Liver (tissue), 9 donors: ENCODE results near the gene CMPK1. TPM values are rescaled to one million over a fixed set of nuclear protein-coding genes. Genes with fewer than 3 reads are reported as not detected.

Source experiments
- DNase-seq: peaks from one replicate; pipeline ENCODE4 v3.0.0-alpha.2; 2017; ENCODE audit warnings: low spot score
- H3K27ac ChIP-seq, 2 donors: one replicate each; pipeline ENCODE4 v1.7.0; 2013; ENCODE audit warnings: inconsistent platforms in 2 of 2, low read length in 2 of 2, control low read depth in 1 of 2, low read depth in 1 of 2, mild to moderate bottlenecking in 1 of 2
- H3K27me3 ChIP-seq, 4 donors: one replicate each; pipeline versions ENCODE4 v1.6.1 to v1.7.0; 2013; ENCODE audit warnings: low read length in 3 of 4, inconsistent platforms in 1 of 4, mild to moderate bottlenecking in 1 of 4, moderate library complexity in 1 of 4; ENCODE audit not compliant: control insufficient read depth in 4 of 4, insufficient read depth in 4 of 4
- H3K36me3 ChIP-seq, 4 donors: one replicate each; pipeline versions ENCODE4 v1.6.1 to v1.7.0; 2013; ENCODE audit warnings: low read length in 3 of 4, mild to moderate bottlenecking in 3 of 4, low read depth in 1 of 4, moderate library complexity in 1 of 4; ENCODE audit not compliant: control insufficient read depth in 4 of 4, insufficient read depth in 3 of 4
- H3K4me1 ChIP-seq, 4 donors: one replicate each; pipeline versions ENCODE4 v1.6.1 to v1.7.0; 2013; ENCODE audit warnings: low read length in 3 of 4, mild to moderate bottlenecking in 3 of 4, moderate library complexity in 1 of 4; ENCODE audit not compliant: control insufficient read depth in 4 of 4, insufficient read depth in 4 of 4
- H3K4me3 ChIP-seq, 3 donors: one replicate each; pipeline versions ENCODE4 v1.6.1 to v1.7.0; 2013; ENCODE audit warnings: low read length in 3 of 3, control low read depth in 1 of 3, low read depth in 1 of 3, mild to moderate bottlenecking in 1 of 3
- H3K9ac ChIP-seq, 2 donors: one replicate each; pipeline ENCODE4 v1.7.0; 2013; ENCODE audit warnings: low read length in 2 of 2, mild to moderate bottlenecking in 2 of 2, moderate library complexity in 2 of 2, control low read depth in 1 of 2, low read depth in 1 of 2
- H3K9me3 ChIP-seq, 4 donors: one replicate each; pipeline versions ENCODE4 v1.6.1 to v1.7.0; 2013; ENCODE audit warnings: low read length in 3 of 4; ENCODE audit not compliant: control insufficient read depth in 4 of 4
- EGR1 ChIP-seq, 2 donors: IDR thresholded peaks; 2 replicates each; pipeline ENCODE4 v1.6.1; 2016 to 2018; ENCODE audit warnings: antibody characterized with exemption in 2 of 2, low read depth in 2 of 2
- FOXA1 ChIP-seq: IDR thresholded peaks from 2 replicates; pipeline ENCODE4 v1.6.1; 2016; ENCODE audit warnings: antibody characterized with exemption
- FOXA2 ChIP-seq: IDR thresholded peaks from 2 replicates; pipeline ENCODE4 v1.6.1; 2016; ENCODE audit warnings: antibody characterized with exemption
- GABPA ChIP-seq, 2 donors: IDR thresholded peaks in 1 of 2; conservative IDR thresholded peaks in 1 of 2; 2 replicates each; pipeline ENCODE4 v1.6.1; 2016; ENCODE audit warnings: antibody characterized with exemption in 2 of 2, mild to moderate bottlenecking in 1 of 2, moderate library complexity in 1 of 2
- HNF4A ChIP-seq, 2 donors: conservative IDR thresholded peaks; 2 replicates each; pipeline ENCODE4 v1.6.1; 2016; ENCODE audit warnings: antibody characterized with exemption in 2 of 2, mild to moderate bottlenecking in 2 of 2
- HNF4G ChIP-seq: IDR thresholded peaks from 2 replicates; pipeline ENCODE4 v1.6.1; 2016; ENCODE audit warnings: antibody characterized with exemption
- JUND ChIP-seq, 2 donors: IDR thresholded peaks; 2 replicates each; pipeline ENCODE4 v1.6.1; 2016; ENCODE audit warnings: antibody characterized with exemption in 2 of 2
- NR2F2 ChIP-seq: IDR thresholded peaks from 2 replicates; pipeline ENCODE4 v1.6.1; 2016; ENCODE audit warnings: antibody characterized with exemption
- RAD21 ChIP-seq, 2 donors: IDR thresholded peaks; 2 replicates each; pipeline ENCODE4 v1.6.1; 2016; ENCODE audit warnings: antibody characterized with exemption in 2 of 2, mild to moderate bottlenecking in 2 of 2
- RXRA ChIP-seq, 2 donors: IDR thresholded peaks; 2 replicates each; pipeline ENCODE4 v1.6.1; 2017 to 2018; ENCODE audit warnings: antibody characterized with exemption in 2 of 2, mild to moderate bottlenecking in 1 of 2
- SP1 ChIP-seq: IDR thresholded peaks from 2 replicates; pipeline ENCODE4 v1.6.1; 2018; ENCODE audit warnings: antibody characterized with exemption, mild to moderate bottlenecking
- TAF1 ChIP-seq: conservative IDR thresholded peaks from 2 replicates; pipeline ENCODE4 v1.6.1; 2016; ENCODE audit warnings: antibody characterized with exemption, mild to moderate bottlenecking
- YY1 ChIP-seq: IDR thresholded peaks from 2 replicates; pipeline ENCODE4 v1.6.1; 2016; ENCODE audit warnings: antibody characterized with exemption, mild to moderate bottlenecking
- WGBS: extraction: QIAGEN DNeasy Blood & Tissue Kit; methylation state at CpG from one replicate; pipeline ENCODE4 v1.1.7; 2013; 5-methylcytosine and 5-hydroxymethylcytosine counted together
- polyA plus RNA-seq, 2 donors: library from polyadenylated mRNA; stranded (reverse) in 1 of 2; unstranded in 1 of 2; fragments of 200-250 nt in 1 of 2; fragments of >200 nt in 1 of 2; fragmentation: Nextera tagmentation in 1 of 2; extraction: Ambion mirVana in 1 of 2; gene quantifications; one replicate each; pipeline versions ENCODE4 v1.2.1 to v1.2.3, GENCODE V29; 2013 to 2015
- total RNA-seq, 2 donors: library from RNA; depleted of rRNA; stranded (reverse); fragments of >200 nt; gene quantifications; one replicate each; pipeline ENCODE4 v1.2.3, GENCODE V29; 2014
- TF ChIP-seq, protein P1 (sequence below): IDR thresholded peaks from 2 replicates; pipeline ENCODE4 v1.6.1; 2016; ENCODE audit warnings: antibody characterized with exemption
- TF ChIP-seq, protein P2 (sequence below): IDR thresholded peaks from 2 replicates; pipeline ENCODE4 v1.6.1; 2016; ENCODE audit warnings: antibody characterized with exemption
- TF ChIP-seq, protein P3 (sequence below): IDR thresholded peaks from 2 replicates; pipeline ENCODE4 v1.6.1; 2016; ENCODE audit warnings: antibody characterized with exemption, mild to moderate bottlenecking
- TF ChIP-seq, protein P4 (sequence below): fragments of 150-350 bp; IDR thresholded peaks from 2 replicates; pipeline ENCODE4 v1.5.1; 2017; ENCODE audit warnings: improper control_type of control experiment, low read depth, low read length; ENCODE audit not compliant: missing input control
- TF ChIP-seq, protein P5 (sequence below): IDR thresholded peaks from 2 replicates; pipeline ENCODE4 v1.6.1; 2016; ENCODE audit warnings: antibody characterized with exemption
- donor health status: healthy.
- donor health status: healthy.
- donor health status: healthy.
- donor health status: healthy.
- donor health status: healthy.

CMPK1 gene
- total and polyA plus RNA-seq, 4 donors, result 66.8 to 146 (median 87.0) TPM

DNA sequence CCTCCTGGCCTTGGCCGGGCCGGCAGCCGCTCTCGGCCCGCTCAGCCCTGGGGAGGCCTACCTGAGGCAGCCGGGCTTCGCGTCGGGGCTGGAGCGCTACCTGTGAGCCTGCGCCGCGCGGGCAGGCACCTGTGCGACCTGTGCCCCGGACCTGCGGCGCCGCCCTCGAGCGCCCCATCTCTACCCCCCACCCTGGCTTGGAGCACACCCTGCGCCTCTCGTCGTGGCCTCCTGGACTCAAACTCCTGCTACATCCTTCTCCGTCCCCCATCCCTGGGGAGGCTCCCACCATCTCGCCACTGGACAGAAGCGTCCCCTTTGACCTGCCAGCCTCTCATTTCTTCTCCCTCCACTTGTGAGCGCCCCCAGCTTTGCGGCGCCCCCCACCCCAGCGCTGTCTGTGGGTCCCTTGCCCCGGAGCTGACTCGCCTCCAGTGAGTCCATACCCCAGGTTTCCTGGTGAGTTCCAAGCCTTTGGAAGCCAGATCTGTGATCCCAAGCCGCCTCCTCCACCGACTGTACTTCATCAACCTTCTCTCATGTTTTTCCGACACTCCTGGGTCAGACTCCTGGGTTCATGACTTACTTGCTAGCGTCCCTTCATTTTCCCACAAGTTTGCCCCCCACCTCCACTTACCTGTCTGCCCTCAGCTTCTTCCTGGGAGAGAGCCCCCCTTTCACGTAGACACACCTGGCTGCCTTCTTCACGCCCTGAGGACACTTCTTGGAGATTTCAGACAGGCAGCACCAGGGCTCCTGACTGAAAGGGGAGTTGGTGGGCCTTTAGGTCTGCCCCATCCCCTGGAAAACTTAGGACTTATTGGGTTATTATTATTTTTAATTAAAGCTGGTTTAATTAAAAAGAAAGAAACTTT, 83.8 kb downstream of the CMPK1 start:
- H3K9ac ChIP-seq, result no peak overlapping the region

More for the DNA sequence above, 83.8 kb downstream of the CMPK1 start:
- peak overlapping the region in 1 of 3 donors; percentile 31 for H3K4me3 ChIP-seq
- no peaks in the 10 kb centered on the region for H3K36me3 ChIP-seq
- H3K4me1 ChIP-seq, result peaks cover 0 to 8% (median 3%) of the 10 kb centered on the region in 4 donors
- TF ChIP-seq JUND (IDR thresholded peaks at IDR 0.05), result no peak
- TF ChIP-seq YY1, result no peak
- no peak for TF ChIP-seq RXRA (IDR thresholded peaks at IDR 0.05)
- no peak for TF ChIP-seq NR2F2
- TF ChIP-seq, protein P1, sequence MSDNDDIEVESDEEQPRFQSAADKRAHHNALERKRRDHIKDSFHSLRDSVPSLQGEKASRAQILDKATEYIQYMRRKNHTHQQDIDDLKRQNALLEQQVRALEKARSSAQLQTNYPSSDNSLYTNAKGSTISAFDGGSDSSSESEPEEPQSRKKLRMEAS, result no peak
- no peak for TF ChIP-seq FOXA1
- TF ChIP-seq EGR1 (IDR thresholded peaks at IDR 0.05; ENCODE audit: low read depth in 2 of 2), result no peak
- TF ChIP-seq SP1, result no peak
- TF ChIP-seq TAF1, result no peak
- TF ChIP-seq, protein P2, sequence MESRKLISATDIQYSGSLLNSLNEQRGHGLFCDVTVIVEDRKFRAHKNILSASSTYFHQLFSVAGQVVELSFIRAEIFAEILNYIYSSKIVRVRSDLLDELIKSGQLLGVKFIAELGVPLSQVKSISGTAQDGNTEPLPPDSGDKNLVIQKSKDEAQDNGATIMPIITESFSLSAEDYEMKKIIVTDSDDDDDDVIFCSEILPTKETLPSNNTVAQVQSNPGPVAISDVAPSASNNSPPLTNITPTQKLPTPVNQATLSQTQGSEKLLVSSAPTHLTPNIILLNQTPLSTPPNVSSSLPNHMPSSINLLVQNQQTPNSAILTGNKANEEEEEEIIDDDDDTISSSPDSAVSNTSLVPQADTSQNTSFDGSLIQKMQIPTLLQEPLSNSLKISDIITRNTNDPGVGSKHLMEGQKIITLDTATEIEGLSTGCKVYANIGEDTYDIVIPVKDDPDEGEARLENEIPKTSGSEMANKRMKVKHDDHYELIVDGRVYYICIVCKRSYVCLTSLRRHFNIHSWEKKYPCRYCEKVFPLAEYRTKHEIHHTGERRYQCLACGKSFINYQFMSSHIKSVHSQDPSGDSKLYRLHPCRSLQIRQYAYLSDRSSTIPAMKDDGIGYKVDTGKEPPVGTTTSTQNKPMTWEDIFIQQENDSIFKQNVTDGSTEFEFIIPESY, result no peak
- TF ChIP-seq, protein P3, sequence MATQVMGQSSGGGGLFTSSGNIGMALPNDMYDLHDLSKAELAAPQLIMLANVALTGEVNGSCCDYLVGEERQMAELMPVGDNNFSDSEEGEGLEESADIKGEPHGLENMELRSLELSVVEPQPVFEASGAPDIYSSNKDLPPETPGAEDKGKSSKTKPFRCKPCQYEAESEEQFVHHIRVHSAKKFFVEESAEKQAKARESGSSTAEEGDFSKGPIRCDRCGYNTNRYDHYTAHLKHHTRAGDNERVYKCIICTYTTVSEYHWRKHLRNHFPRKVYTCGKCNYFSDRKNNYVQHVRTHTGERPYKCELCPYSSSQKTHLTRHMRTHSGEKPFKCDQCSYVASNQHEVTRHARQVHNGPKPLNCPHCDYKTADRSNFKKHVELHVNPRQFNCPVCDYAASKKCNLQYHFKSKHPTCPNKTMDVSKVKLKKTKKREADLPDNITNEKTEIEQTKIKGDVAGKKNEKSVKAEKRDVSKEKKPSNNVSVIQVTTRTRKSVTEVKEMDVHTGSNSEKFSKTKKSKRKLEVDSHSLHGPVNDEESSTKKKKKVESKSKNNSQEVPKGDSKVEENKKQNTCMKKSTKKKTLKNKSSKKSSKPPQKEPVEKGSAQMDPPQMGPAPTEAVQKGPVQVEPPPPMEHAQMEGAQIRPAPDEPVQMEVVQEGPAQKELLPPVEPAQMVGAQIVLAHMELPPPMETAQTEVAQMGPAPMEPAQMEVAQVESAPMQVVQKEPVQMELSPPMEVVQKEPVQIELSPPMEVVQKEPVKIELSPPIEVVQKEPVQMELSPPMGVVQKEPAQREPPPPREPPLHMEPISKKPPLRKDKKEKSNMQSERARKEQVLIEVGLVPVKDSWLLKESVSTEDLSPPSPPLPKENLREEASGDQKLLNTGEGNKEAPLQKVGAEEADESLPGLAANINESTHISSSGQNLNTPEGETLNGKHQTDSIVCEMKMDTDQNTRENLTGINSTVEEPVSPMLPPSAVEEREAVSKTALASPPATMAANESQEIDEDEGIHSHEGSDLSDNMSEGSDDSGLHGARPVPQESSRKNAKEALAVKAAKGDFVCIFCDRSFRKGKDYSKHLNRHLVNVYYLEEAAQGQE, result no peak
- TF ChIP-seq RAD21 (IDR thresholded peaks at IDR 0.05), result no peak
- TF ChIP-seq, protein P4, sequence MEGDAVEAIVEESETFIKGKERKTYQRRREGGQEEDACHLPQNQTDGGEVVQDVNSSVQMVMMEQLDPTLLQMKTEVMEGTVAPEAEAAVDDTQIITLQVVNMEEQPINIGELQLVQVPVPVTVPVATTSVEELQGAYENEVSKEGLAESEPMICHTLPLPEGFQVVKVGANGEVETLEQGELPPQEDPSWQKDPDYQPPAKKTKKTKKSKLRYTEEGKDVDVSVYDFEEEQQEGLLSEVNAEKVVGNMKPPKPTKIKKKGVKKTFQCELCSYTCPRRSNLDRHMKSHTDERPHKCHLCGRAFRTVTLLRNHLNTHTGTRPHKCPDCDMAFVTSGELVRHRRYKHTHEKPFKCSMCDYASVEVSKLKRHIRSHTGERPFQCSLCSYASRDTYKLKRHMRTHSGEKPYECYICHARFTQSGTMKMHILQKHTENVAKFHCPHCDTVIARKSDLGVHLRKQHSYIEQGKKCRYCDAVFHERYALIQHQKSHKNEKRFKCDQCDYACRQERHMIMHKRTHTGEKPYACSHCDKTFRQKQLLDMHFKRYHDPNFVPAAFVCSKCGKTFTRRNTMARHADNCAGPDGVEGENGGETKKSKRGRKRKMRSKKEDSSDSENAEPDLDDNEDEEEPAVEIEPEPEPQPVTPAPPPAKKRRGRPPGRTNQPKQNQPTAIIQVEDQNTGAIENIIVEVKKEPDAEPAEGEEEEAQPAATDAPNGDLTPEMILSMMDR, result no peak
- TF ChIP-seq HNF4A (conservative IDR thresholded peaks at IDR 0.05), result no peak
- TF ChIP-seq FOXA2, result no peak
- TF ChIP-seq, protein P5, sequence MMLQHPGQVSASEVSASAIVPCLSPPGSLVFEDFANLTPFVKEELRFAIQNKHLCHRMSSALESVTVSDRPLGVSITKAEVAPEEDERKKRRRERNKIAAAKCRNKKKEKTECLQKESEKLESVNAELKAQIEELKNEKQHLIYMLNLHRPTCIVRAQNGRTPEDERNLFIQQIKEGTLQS, result no peak
- TF ChIP-seq HNF4G, result no peak
- no peak for TF ChIP-seq GABPA (IDR thresholded peaks at IDR 0.05 in 1 of 2, conservative IDR thresholded peaks at IDR 0.05 in 1 of 2)
- no peaks in the 10 kb centered on the region for H3K9me3 ChIP-seq
- peaks cover 0 to 7% (median 3%) of the 10 kb centered on the region in 4 donors for H3K27me3 ChIP-seq
- H3K27ac ChIP-seq, result no peak overlapping the region
- WGBS, result 26% methylated on average over 39 of the region's 39 CpGs
- DNase-seq, result no peak
